ENCODE results near the gene SLC36A2. TPM values are rescaled to one million over a fixed set of nuclear protein-coding genes. Genes with fewer than 3 reads are reported as not detected.

Gene SLC36A2
- total RNA-seq, 1 donor, result not detected

DNA sequence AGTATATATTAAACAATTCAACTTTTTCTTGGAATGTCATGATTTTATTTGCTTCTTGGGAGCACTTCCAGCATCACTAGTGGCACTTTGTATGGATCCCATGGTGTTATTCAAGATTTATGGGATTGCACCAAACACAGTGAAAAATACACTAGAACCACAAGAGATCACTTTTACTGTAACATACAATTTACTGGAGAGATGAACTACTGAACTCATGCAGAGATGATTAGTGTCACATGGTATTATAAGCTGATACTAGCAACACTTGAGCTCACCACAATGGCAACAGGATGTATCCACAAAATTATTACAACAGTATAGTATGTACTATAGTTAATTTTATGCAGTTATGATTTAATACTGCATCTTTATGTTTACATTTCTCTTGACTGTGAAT is 16.3 kb upstream of the SLC36A2 start:
- Histone ChIP-seq H4K20me1 (ENCODE audit: insufficient read depth, low read length) (no peaks in the 10 kb centered on the region), H2AFZ (ENCODE audit: low read length) (no peak overlapping the region), H3K27ac (ENCODE audit: low read depth, low read length) (no peak overlapping the region), H3K27me3 (ENCODE audit: insufficient read depth, low read length) (no peaks in the 10 kb centered on the region), H3K79me2 (ENCODE audit: insufficient read depth, low read length) (no peaks in the 10 kb centered on the region), H3K4me2 (ENCODE audit: insufficient read depth, low read length) (no peak overlapping the region), H3K4me3 (ENCODE audit: insufficient read depth, low read length) (no peak overlapping the region), H3K9me3 (ENCODE audit: low read depth, low read length) (no peaks in the 10 kb centered on the region), H3K36me3 (ENCODE audit: insufficient read depth, low read length) (no peaks in the 10 kb centered on the region), H3K4me1 (ENCODE audit: insufficient read depth, low read length) (no peaks in the 10 kb centered on the region)
- TF ChIP-seq, protein P1, sequence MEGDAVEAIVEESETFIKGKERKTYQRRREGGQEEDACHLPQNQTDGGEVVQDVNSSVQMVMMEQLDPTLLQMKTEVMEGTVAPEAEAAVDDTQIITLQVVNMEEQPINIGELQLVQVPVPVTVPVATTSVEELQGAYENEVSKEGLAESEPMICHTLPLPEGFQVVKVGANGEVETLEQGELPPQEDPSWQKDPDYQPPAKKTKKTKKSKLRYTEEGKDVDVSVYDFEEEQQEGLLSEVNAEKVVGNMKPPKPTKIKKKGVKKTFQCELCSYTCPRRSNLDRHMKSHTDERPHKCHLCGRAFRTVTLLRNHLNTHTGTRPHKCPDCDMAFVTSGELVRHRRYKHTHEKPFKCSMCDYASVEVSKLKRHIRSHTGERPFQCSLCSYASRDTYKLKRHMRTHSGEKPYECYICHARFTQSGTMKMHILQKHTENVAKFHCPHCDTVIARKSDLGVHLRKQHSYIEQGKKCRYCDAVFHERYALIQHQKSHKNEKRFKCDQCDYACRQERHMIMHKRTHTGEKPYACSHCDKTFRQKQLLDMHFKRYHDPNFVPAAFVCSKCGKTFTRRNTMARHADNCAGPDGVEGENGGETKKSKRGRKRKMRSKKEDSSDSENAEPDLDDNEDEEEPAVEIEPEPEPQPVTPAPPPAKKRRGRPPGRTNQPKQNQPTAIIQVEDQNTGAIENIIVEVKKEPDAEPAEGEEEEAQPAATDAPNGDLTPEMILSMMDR (IDR thresholded peaks at IDR 0.05; ENCODE audit: extremely low read depth, low read depth, low read length), result no peak
- DNase-seq (ENCODE audit: insufficient read length, low spot score, missing footprints), result no peak

DNA sequence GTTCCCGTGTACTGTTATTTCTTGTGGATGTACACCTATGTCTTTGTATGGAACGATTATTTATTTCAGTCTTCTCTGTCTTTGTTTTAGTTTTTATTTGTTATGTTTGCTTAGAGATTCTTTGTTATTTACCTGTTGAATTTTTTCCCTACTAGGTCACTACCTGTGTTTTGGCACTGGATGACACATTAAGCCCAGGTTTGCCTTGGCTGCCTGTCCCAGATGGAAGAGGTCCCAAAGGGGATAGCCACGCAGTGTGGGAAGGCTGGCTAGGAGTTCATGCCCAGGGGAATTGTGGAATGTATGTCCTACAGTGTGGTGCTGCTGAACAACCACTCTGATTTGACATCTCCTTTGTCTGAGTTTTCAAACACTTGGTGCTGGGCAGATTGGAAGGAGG is 15.6 kb upstream of the SLC36A2 start:
- H3K4me1 ChIP-seq (ENCODE audit: insufficient read depth, low read length), result no peaks in the 10 kb centered on the region
- no peak overlapping the region for H3K27ac ChIP-seq (ENCODE audit: low read depth, low read length)
- H2AFZ ChIP-seq (ENCODE audit: low read length), result no peak overlapping the region
- H4K20me1 ChIP-seq (ENCODE audit: insufficient read depth, low read length), result no peaks in the 10 kb centered on the region
- no peaks in the 10 kb centered on the region for H3K79me2 ChIP-seq (ENCODE audit: insufficient read depth, low read length)
- no peak overlapping the region for H3K4me2 ChIP-seq (ENCODE audit: insufficient read depth, low read length)
- H3K36me3 ChIP-seq (ENCODE audit: insufficient read depth, low read length), result no peaks in the 10 kb centered on the region
- H3K27me3 ChIP-seq (ENCODE audit: insufficient read depth, low read length), result no peaks in the 10 kb centered on the region
- H3K4me3 ChIP-seq (ENCODE audit: insufficient read depth, low read length), result no peak overlapping the region
- H3K9me3 ChIP-seq (ENCODE audit: low read depth, low read length), result no peaks in the 10 kb centered on the region
- no peak for DNase-seq (ENCODE audit: insufficient read length, low spot score, missing footprints)
- TF ChIP-seq, protein P1 (IDR thresholded peaks at IDR 0.05; ENCODE audit: extremely low read depth, low read depth, low read length), result no peak

DNA sequence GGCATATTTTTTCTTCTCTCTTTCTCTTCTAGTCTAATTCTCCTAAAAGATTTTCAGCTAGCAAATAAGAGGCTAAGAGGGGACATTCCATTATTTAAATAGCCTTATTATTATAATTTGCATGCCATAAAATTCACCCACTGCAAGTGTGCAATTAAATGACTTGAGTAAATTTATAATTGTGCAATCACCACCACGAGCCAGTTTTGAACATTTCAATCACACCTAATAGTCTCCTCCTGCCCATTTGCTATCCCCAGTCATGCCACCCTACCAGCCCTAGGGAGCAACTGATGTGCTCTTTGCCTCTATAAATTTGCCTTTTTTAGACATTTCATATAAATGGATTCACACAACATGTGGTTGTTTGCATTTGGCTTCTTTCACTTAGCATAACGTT is 12.0 kb upstream of the SLC36A2 start:
- Histone ChIP-seq H3K36me3 (ENCODE audit: insufficient read depth, low read length) (no peaks in the 10 kb centered on the region), H4K20me1 (ENCODE audit: insufficient read depth, low read length) (no peaks in the 10 kb centered on the region), H3K4me1 (ENCODE audit: insufficient read depth, low read length) (no peaks in the 10 kb centered on the region), H2AFZ (ENCODE audit: low read length) (no peak overlapping the region), H3K27ac (ENCODE audit: low read depth, low read length) (no peak overlapping the region), H3K27me3 (ENCODE audit: insufficient read depth, low read length) (no peaks in the 10 kb centered on the region), H3K4me2 (ENCODE audit: insufficient read depth, low read length) (no peak overlapping the region), H3K79me2 (ENCODE audit: insufficient read depth, low read length) (no peaks in the 10 kb centered on the region), H3K4me3 (ENCODE audit: insufficient read depth, low read length) (no peak overlapping the region), H3K9me3 (ENCODE audit: low read depth, low read length) (no peaks in the 10 kb centered on the region)
- DNase-seq (ENCODE audit: insufficient read length, low spot score, missing footprints), result no peak
- TF ChIP-seq, protein P1 (IDR thresholded peaks at IDR 0.05; ENCODE audit: extremely low read depth, low read depth, low read length), result no peak

DNA sequence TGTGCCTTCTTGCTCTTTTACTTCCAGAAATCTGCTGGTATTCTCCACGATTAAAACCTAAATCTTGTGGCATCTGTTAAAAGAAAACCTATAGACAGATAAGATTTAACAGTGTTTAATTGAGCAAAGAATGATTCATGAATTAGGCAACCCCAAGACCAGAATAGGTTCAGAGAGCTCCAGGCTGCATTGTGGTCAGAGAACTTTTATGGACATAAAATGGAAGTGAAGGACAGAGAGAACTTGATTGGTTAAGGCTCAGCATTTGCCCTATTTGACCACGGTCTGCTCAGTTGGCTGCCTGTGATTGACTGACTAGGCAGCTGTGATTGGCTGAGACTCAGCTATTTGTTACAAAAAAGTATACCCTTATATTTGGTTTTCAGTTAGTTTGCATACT is 10.4 kb upstream of the SLC36A2 start:
- no peaks in the 10 kb centered on the region for H3K27me3 ChIP-seq (ENCODE audit: insufficient read depth, low read length)
- no peak overlapping the region for H3K27ac ChIP-seq (ENCODE audit: low read depth, low read length)
- TF ChIP-seq, protein P1 (IDR thresholded peaks at IDR 0.05; ENCODE audit: extremely low read depth, low read depth, low read length), result no peak
- no peak for DNase-seq (ENCODE audit: insufficient read length, low spot score, missing footprints)
- H3K79me2 ChIP-seq (ENCODE audit: insufficient read depth, low read length), result no peaks in the 10 kb centered on the region
- no peaks in the 10 kb centered on the region for H3K36me3 ChIP-seq (ENCODE audit: insufficient read depth, low read length)
- no peaks in the 10 kb centered on the region for H4K20me1 ChIP-seq (ENCODE audit: insufficient read depth, low read length)
- H3K4me2 ChIP-seq (ENCODE audit: insufficient read depth, low read length), result no peak overlapping the region
- H3K9me3 ChIP-seq (ENCODE audit: low read depth, low read length), result no peaks in the 10 kb centered on the region
- H3K4me3 ChIP-seq (ENCODE audit: insufficient read depth, low read length), result no peak overlapping the region
- no peak overlapping the region for H2AFZ ChIP-seq (ENCODE audit: low read length)
- H3K4me1 ChIP-seq (ENCODE audit: insufficient read depth, low read length), result no peaks in the 10 kb centered on the region
